Epithelial cell of esophagus (primary cell): ENCODE results near the gene ZBTB8A.

Experiments used
- DNase-seq: peaks from one replicate; pipeline ENCODE4 v3.0.0; 2010; ENCODE audit warnings: low read depth
- H3K4me3 ChIP-seq: 2 replicates; pipeline ENCODE4 v1.5.1; 2011; ENCODE audit warnings: mild to moderate bottlenecking, low read length, control low read depth
- CTCF ChIP-seq: IDR thresholded peaks from 2 replicates; pipeline ENCODE4 v1.5.1; 2011; ENCODE audit warnings: low read depth, mild to moderate bottlenecking, low read length, control low read depth, inconsistent platforms; ENCODE audit not compliant: insufficient read depth; ENCODE audit errors: missing control alignments

ZBTB8A gene

GRCh38 chr1:32538887-32539583 lies at the start of gene ZBTB8A:
Gene ZBTB8A, plus strand, starts transcription at chr1:32539427. Its CDS starts 53,505 bp downstream, at chr1:32592932.
- H3K4me3 ChIP-seq, result peak within 1 kb of the TSS; percentile 70
- peak; percentile 58 for DNase-seq
- no peak for TF ChIP-seq CTCF

- H3K4me3 ChIP-seq, result no peak overlapping the region
- DNase-seq, result no peak
- TF ChIP-seq CTCF, result no peak
Observed at GRCh38 chr1:32489774-32490454, 49.3 kb upstream of the ZBTB8A start.

GRCh38 chr1:32491386-32491785 lies 47.8 kb upstream of the ZBTB8A start:
- no peak for DNase-seq
- H3K4me3 ChIP-seq, result no peak overlapping the region
- TF ChIP-seq CTCF, result no peak

GRCh38 chr1:32494196-32494595 lies 45.0 kb upstream of the ZBTB8A start:
- TF ChIP-seq CTCF, result no peak
- peak; percentile 67 for DNase-seq
- H3K4me3 ChIP-seq, result no peak overlapping the region

GRCh38 chr1:32494711-32495337 lies 44.4 kb upstream of the ZBTB8A start:
- no peak for TF ChIP-seq CTCF
- no peak overlapping the region for H3K4me3 ChIP-seq

GRCh38 chr1:32496127-32496526 lies 43.1 kb upstream of the ZBTB8A start:
- no peak overlapping the region for H3K4me3 ChIP-seq
- peak; percentile 38 for DNase-seq
- no peak for TF ChIP-seq CTCF

More at GRCh38 chr1:32494711-32495337, 44.4 kb upstream of the ZBTB8A start:
- DNase-seq, result no peak
